SU-DHL-6 (cell line): ENCODE data around the gene ARHGAP21.
"Not testable (repeated sequence)": the region's sequence is repeated elsewhere in the genome, so short reads cannot be mapped to it uniquely, and the experiment has no call there.

Experiments used
- H2AFZ ChIP-seq: fragments of 200-600 bp; sonication (generic); 2 replicates; pipeline ENCODE4 v1.6.1; 2014; ENCODE audit warnings: low read depth, mild to moderate bottlenecking, moderate library complexity, mixed read lengths, antibody characterized with exemption, low read length; ENCODE audit not compliant: severe bottlenecking
- H3F3A ChIP-seq: fragments of 200-600 bp; shearing (Covaris generic); 2 replicates; pipeline ENCODE4 v1.6.0; 2016; ENCODE audit warnings: antibody characterized with exemption, mild to moderate bottlenecking; ENCODE audit not compliant: insufficient read depth
- H3K27ac ChIP-seq: fragments of 200-600 bp; sonication (generic); 2 replicates; pipeline ENCODE4 v1.5.1; 2016; ENCODE audit warnings: low read depth, mild to moderate bottlenecking, low read length, moderate library complexity, mixed read lengths
- H3K27me3 ChIP-seq: fragments of 200-600 bp; sonication (generic), shearing (Covaris generic); 2 replicates; pipeline ENCODE4 v1.6.0; 2014; ENCODE audit warnings: mild to moderate bottlenecking, low read length
- H3K36me3 ChIP-seq: fragments of 200-600 bp; sonication (generic); 2 replicates; pipeline ENCODE4 v1.6.1; 2014; ENCODE audit warnings: mild to moderate bottlenecking, low read length, mixed read lengths
- H3K4me2 ChIP-seq: fragments of 300-600, 200-600 bp; shearing (Covaris generic), sonication (generic); 2 replicates; pipeline ENCODE4 v1.6.0; 2014; ENCODE audit warnings: low read length, low read depth, mild to moderate bottlenecking; ENCODE audit not compliant: poor library complexity, severe bottlenecking
- H3K4me3 ChIP-seq: fragments of 200-600 bp; sonication (generic); 2 replicates; pipeline ENCODE4 v1.5.1; 2014; ENCODE audit warnings: antibody characterized with exemption, low read length, mild to moderate bottlenecking, mixed read lengths; ENCODE audit not compliant: insufficient read depth, poor library complexity, severe bottlenecking
- H3K79me2 ChIP-seq: fragments of 200-600 bp; sonication (generic); 2 replicates; pipeline ENCODE4 v1.6.1; 2014; ENCODE audit warnings: mild to moderate bottlenecking, low read length, moderate library complexity; ENCODE audit not compliant: insufficient read depth
- H3K9ac ChIP-seq: fragments of 200-600 bp; sonication (generic); 2 replicates; pipeline ENCODE4 v1.7.0; 2014; ENCODE audit warnings: mild to moderate bottlenecking, low read length
- H3K9me2 ChIP-seq: fragments of 200-600 bp; sonication (generic); replicated peaks from 2 replicates; pipeline ENCODE4 v1.6.1; 2014; ENCODE audit warnings: low read length; ENCODE audit not compliant: insufficient read depth
- H3K9me3 ChIP-seq: fragments of 200-600 bp; sonication (generic); 2 replicates; pipeline ENCODE4 v1.6.1; 2014; ENCODE audit warnings: low read length, mixed read lengths; ENCODE audit not compliant: insufficient read depth
- H4K20me1 ChIP-seq: fragments of 200-600 bp; sonication (generic); 2 replicates; pipeline ENCODE4 v1.6.1; 2014; ENCODE audit warnings: low read depth, mild to moderate bottlenecking, antibody characterized with exemption, low read length, moderate library complexity, mixed read lengths
- EZH2phosphoT487 ChIP-seq: fragments of 200-600 bp; sonication (generic), shearing (Covaris generic); conservative IDR thresholded peaks from 2 replicates; pipeline ENCODE4 v1.6.1; 2018; ENCODE audit warnings: mild to moderate bottlenecking, antibody characterized with exemption, low read length, moderate library complexity, mixed read lengths
- TF ChIP-seq, protein P1 (sequence below): fragments of 200-600 bp; sonication (generic); IDR thresholded peaks from one replicate; pipeline ENCODE4 v1.5.1; 2017; ENCODE audit warnings: antibody characterized with exemption, mild to moderate bottlenecking, low read length, moderate library complexity; ENCODE audit not compliant: insufficient read depth, poor library complexity, severe bottlenecking

The ARHGAP21 gene

DNA sequence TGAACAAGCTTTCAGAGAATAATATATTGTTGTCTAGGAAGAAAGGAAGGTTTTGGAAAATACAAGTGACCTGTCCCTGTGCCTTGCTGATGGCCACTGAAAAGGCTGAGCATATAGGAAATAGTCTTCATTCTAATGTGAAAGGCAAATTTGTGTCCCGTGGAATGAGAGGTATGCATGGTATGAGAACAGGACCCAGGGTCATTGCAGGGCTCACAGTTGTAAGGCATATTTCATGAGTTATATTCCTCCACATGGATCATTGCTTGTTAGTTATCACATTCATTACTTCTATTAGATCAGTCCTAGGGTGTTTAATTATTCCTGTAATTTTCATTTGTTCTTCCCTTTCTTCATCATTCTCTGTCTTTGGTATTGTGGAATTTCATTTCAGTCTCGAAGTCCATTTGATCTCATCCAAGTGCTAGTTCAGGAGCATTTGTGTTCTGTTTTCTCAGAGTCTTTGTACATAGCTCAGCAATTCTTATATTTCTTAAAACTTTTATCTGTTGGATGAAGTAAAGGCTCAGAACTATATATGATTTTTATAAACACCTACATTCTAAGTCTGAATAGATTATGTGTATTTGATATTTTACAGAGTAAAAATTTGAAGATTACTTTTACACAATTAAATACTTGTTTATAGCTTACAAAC is 39.4 kb upstream of the ARHGAP21 start:
- TF ChIP-seq, protein P1, sequence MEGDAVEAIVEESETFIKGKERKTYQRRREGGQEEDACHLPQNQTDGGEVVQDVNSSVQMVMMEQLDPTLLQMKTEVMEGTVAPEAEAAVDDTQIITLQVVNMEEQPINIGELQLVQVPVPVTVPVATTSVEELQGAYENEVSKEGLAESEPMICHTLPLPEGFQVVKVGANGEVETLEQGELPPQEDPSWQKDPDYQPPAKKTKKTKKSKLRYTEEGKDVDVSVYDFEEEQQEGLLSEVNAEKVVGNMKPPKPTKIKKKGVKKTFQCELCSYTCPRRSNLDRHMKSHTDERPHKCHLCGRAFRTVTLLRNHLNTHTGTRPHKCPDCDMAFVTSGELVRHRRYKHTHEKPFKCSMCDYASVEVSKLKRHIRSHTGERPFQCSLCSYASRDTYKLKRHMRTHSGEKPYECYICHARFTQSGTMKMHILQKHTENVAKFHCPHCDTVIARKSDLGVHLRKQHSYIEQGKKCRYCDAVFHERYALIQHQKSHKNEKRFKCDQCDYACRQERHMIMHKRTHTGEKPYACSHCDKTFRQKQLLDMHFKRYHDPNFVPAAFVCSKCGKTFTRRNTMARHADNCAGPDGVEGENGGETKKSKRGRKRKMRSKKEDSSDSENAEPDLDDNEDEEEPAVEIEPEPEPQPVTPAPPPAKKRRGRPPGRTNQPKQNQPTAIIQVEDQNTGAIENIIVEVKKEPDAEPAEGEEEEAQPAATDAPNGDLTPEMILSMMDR, result no peak
- TF ChIP-seq EZH2phosphoT487, result no peak
- H4K20me1 ChIP-seq, result no peaks in the 10 kb centered on the region
- H3K27me3 ChIP-seq, result no peaks in the 10 kb centered on the region
- no peak overlapping the region for H3K9ac ChIP-seq
- H3K79me2 ChIP-seq, result no peaks in the 10 kb centered on the region
- H3K4me2 ChIP-seq, result no peak overlapping the region
- H3K4me3 ChIP-seq, result no peak overlapping the region
- H2AFZ ChIP-seq, result no peak overlapping the region
- H3K36me3 ChIP-seq, result no peaks in the 10 kb centered on the region
- no peaks in the 10 kb centered on the region for H3K9me3 ChIP-seq
- H3K9me2 ChIP-seq, result no peaks in the 10 kb centered on the region
- H3K27ac ChIP-seq, result no peak overlapping the region
- H3F3A ChIP-seq, result no peaks in the 10 kb centered on the region

DNA sequence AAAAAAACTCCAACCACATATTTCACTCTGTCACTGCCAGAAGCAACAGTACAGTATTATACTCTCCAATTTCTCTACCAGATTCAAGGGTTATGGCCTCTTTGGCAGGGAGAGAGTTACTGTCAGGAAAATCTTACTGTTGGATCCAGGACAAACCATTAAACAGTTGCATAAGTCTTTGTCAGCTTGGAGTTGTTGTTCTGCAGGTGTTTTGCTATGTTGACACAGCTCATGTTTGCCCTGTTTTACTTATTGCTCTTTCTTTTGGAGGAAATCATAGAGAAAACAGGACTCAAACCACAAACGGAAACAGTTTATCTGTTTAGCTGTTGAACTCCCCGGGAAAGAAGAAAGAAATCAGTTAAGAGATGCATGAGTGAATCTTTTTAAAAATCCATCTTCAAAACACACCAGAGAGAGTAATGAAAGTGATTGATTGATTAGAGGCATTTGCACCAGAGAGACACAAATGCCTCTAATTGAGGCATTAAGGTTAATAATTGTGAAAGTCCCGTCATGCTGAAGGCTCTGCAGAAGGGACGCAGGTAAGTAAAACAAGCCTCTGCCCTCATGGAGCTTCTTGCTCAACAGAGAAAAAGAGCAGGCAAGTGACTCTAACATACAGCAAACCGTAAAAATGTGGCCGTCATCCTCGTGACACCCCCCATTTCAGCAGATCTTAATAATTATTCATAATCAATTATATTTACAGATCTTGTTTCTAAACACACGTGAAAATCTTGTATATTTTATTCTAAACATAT is 38.7 kb upstream of the ARHGAP21 start:
- no peaks in the 10 kb centered on the region for H3K27me3 ChIP-seq
- no peak overlapping the region for H3K4me3 ChIP-seq
- no peaks in the 10 kb centered on the region for H3K9me2 ChIP-seq
- H3K36me3 ChIP-seq, result no peaks in the 10 kb centered on the region
- H2AFZ ChIP-seq, result no peak overlapping the region
- no peak overlapping the region for H3K9ac ChIP-seq
- no peaks in the 10 kb centered on the region for H4K20me1 ChIP-seq
- no peaks in the 10 kb centered on the region for H3K79me2 ChIP-seq
- no peaks in the 10 kb centered on the region for H3K9me3 ChIP-seq
- H3F3A ChIP-seq, result no peaks in the 10 kb centered on the region
- H3K27ac ChIP-seq, result no peak overlapping the region
- TF ChIP-seq EZH2phosphoT487, result no peak
- TF ChIP-seq, protein P1, result no peak
- H3K4me2 ChIP-seq, result no peak overlapping the region

DNA sequence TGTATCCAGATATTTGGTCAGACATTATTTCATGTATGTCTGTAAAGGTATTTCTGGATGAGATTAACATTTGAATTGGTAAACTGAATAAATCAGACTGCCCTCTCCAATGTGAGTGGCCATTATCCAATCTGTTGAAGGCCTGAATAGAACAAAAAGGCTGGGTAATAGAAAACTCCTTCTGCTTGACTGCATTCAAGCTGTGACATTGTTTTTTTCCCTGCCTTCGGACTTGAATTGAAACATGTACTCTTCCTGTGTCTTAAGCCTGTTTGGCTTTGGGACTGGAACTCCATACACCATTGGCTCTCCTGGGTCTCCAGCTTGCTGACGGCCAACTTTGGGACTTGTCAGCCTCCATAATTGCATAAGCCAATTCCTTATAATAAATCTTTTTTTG is 36.0 kb upstream of the ARHGAP21 start:
- Histone ChIP-seq H3K4me3 (no peak overlapping the region), H3K36me3 (no peaks in the 10 kb centered on the region), H4K20me1 (no peaks in the 10 kb centered on the region), H3K27me3 (no peaks in the 10 kb centered on the region), H2AFZ (no peak overlapping the region), H3K79me2 (no peaks in the 10 kb centered on the region), H3K27ac (no peak overlapping the region), H3K9ac (no peak overlapping the region), H3F3A (no peaks in the 10 kb centered on the region), H3K9me3 (no peaks in the 10 kb centered on the region), H3K9me2 (no peaks in the 10 kb centered on the region), H3K4me2 (no peak overlapping the region)
- TF ChIP-seq, protein P1, result no peak
- no peak for TF ChIP-seq EZH2phosphoT487

DNA sequence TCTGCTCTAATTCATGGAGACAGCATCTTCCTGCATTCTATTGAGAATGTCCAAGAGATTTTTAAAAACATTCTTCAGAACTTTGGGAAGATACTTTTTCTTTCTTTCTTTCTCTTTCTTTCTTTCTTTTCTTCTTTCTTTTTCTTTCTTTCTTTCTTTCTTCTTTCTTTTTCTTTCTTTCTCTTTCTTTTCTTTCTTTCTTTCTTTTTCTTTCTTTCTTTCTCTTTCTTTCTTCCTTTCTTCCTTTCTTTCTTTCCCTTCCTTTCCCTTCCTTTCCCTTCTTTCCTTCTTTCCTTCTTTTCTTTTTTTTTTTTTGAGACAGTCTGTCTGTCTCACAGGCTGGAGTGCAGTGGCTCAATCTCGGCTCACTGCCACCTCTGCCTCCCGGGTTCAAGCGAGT is 34.6 kb upstream of the ARHGAP21 start:
- not testable (repeated sequence) for H3K79me2 ChIP-seq, H3F3A ChIP-seq, H3K4me2 ChIP-seq, H3K9me2 ChIP-seq, H3K27me3 ChIP-seq, H3K36me3 ChIP-seq, H4K20me1 ChIP-seq, H3K9me3 ChIP-seq, H3K4me3 ChIP-seq, H2AFZ ChIP-seq, H3K9ac ChIP-seq, H3K27ac ChIP-seq
